Stimulated activated CD4-positive, alpha-beta T cell treated with anti-CD3 and anti-CD28 coated beads, Interleukin-12 subunit alpha, Interleukin-12 subunit beta, amount 100 ng/mL, for 24 hours (primary cell): ENCODE measurements around the gene LSS.
A peak's percentile ranks its signal among the peaks of the same experiment; 100 is the strongest.

Experiments used
- DNase-seq, 2 experiments: peaks; one replicate each; pipeline ENCODE4 v3.0.0-alpha.2; 2020; ENCODE audit warnings: low read depth in 2 of 2

The LSS gene

DNA sequence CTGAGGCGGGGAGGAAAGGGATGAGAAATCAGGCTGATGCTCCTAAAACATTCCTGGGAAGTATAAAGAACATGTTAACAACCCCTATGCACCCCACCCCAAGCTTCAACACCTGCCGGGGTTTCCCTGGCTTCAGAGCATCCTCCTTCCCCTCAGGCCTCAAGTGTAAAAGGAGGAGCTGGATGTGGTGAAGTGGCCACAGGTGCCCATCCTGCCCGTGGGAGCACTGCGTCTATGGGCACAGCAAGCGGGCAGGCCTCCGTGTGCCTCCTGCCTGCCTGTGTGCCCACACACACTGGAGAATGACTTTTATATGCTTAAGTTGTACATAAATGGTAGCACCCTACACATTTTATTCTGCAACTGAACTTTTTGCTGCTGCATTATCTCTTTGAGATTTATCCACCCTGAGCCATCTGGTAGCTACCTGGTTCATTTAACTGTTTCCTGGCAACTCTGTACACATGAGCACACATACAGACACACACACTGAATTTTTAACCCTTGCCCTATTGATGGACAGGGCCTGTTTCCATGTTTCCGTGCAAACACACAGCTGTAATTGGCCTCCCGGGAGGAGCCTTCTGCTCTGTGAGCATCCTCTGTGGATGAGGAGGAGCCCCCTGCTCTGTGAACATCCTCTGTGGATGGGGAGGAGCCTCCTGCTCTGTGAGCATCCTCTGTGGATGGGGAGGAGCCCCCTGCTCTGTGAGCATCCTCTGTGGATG is 59.8 kb downstream of the LSS start:
- no peak for DNase-seq

DNA sequence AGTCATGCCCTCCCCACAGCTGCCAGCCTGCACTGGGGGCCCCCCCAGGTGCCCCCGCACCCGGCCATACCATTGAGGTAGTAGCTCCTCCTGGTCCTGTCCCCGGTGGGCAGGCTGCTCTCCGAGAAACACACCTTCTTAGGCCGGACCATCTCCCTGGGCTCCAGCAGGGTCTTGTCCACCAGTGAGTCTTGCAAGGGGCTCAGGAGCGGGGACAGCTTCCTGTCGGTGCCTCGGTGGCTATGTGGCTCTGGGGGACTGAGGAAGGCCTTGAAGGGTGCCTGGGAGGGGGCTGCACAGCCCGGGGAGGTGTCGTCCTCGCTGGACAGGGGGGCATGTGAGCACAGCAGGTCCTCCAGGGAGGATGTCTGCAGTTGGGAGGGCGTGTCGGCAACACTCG is 60.3 kb downstream of the LSS start:
- no peak for DNase-seq

DNA sequence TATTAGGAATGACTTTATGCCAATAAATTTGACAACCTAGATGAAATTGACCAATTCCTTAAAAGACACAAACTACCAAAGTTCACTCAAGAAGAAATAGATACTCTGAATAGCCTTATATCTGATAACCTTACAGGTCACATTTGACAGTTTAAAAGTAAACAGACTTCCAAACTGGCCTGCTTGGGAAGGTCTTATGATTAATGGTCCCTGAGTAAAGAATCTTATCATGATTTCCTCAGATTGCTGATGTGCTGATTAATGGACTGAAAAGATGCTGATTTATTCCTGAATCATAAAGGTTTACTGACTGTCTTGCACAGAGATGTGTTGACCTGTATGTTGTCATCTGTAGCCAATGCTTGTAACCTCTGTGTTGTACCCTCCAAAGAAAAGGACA is 63.5 kb downstream of the LSS start:
- DNase-seq = no peak

DNA sequence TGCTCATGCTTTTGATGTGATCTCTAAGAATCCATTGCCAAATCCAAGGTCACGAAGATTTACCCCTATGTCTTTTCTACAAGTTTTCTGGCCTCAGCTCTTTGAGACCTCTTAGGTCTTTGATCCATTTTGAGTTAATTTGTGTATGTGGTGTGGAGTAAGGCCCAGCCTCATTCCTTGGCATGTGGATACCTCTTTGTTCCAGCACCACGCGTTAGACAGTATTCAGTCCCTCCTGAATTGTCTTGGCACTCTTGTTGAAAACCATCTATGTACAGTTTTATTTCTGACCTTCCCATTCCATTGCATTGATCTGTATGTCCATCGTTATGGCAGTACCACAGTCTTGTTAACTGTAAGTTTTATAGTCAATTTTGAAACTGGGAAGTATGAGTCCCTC is 65.2 kb downstream of the LSS start:
- DNase-seq = no peak

DNA sequence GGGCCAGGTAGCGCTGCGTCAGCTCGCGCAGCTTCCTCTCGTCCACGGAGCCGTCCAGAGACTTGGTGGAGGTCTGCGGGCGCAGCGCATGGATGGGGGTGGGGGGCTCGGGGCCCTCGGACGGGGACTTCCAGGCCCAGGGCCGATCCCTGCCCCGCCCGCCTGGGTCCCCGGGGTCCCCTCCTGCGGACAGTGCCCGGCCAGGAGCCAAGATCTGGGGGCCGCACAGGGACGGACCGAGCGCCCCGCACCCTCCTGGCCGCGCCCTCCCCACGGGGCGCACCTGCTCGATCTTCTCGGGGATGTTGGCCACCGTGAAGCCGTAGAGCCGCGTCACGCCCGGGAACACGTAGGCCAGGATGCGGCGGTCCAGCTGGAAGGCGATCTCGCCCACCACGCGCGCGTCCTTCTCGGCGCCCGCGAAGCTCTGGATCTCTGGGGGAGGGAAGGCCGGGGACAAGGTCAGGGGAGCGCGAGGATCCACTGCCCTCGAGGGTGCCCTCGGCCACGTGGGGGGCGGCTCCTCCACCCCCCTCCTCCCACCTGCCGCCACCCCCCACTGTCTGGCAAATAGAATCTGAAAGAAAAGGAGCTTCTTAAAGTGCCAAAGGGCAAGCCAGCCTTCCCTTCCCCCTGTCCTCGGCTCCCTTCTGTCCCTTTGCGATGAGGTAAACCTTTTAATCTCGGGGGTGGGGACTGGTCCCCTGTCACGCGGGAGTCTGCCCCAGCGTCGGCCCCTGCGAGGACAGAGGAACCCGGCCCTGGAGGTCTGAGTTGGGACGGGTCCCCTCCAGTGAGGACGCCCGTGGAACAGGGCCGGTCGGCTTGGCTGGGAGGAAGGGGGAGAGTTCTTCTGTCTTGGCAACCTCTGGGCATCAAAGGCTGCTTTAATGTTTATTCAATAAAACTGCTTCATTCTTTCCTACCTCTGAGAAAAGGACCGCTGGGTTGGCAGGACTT is 66.7 kb downstream of the LSS start:
- no peak for DNase-seq

DNA sequence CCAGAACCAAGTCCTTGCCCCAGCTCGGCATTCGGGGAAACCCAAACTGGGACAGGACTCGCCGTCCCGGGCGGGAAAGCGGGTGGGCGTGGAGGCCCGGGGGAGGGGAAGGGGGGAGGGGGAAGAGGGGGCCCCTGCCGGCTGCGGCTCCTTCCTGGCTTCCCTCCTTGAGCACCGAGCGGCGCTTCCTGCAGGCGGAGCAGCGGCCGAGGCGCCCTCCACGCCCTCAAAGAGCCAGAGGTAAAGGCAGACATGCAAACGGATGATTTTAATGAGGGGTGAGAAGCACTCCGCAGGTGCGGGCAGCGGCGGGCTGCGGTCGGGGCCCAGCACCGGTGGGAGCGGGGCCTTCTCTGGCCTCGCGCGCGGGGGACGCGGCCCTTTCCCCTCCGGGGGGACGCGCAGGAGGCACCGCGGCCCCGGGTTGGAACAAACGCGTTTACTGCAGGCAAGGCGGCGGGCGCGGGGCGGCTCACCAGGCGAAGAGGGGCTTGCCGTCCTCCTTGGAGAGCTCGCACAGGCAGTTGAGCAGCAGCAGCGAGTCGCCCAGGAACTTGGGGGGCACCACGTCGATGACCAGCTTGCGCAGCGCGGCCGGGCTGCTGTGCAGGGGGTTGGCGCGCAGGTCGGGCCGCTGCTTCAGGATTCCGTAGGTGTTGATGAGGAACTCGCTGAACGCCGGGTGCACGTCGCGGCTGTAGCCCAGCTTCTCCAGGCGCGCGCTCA is 67.5 kb downstream of the LSS start:
- DNase-seq = no peak

DNA sequence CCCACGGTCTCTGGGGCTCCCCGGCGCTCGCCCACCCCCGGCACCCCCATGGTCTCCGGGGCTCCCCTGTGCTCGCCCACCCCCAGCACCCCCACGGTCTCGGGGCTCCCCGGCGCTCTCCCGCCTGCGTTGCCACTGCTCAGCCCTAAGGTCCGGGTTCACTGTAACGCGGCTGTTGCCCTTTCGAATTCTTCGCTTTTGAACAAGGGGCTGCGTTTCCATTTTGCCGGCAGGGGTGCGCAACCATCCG is 68.0 kb downstream of the LSS start:
- DNase-seq = no peak

DNA sequence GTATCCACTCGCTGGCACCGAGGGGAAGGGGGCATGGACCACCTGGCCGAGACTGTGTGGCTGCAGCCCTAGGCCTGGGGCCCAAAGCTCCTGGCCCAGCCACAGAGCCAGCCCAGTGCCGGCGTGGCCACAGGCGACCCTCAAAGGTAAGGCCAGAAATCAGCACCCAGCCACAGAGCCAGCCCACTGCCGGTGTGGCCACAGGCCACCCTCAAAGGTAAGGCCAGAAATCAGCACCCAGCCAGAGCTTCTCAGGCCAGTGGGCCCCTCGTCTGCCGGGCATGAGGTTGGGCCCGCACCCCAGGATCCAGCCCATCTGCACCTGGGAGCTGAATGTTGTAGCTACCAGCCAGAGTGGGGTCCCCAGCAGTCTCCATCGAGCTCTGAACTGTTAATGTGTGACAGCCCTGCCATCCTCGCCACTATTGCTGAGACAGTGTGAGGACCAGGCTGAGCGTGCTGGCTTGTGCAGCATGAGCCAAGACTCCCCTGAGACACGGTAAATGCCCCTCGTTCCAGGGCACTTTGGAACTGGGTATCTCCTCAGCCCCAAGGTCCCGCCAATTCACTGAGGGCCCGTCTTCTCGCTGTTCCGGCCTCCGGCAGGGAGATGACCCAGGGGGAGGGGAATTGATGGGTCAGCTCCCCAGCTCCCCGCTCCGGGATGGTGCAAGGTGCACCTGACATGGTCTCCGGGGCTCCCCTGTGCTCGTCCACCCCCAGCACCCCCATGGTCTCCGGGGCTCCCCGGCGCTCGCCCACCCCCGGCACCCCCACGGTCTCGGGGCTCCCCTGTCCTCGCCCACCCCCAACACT is 68.5 kb downstream of the LSS start:
- DNase-seq = no peak

DNA sequence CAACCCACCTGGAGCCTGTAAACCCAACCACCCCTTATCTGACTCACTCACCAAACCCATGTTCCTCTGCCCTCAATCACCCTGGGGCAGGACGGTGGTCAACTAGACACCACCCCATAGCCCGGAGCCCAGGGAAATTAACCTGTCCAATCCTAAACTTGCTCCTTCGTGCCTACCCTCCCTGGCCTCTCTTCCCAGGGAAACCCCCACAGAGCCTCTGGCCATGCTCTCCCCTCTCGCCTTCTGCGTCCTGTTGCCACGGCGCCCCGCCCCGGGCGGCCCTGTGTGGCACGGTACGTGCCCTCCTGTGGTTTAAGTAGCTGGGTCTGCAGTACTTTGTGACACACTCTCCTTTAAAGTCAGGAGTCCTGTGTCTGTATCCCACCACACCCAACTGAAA is 69.2 kb downstream of the LSS start:
- DNase-seq = no peak

DNA sequence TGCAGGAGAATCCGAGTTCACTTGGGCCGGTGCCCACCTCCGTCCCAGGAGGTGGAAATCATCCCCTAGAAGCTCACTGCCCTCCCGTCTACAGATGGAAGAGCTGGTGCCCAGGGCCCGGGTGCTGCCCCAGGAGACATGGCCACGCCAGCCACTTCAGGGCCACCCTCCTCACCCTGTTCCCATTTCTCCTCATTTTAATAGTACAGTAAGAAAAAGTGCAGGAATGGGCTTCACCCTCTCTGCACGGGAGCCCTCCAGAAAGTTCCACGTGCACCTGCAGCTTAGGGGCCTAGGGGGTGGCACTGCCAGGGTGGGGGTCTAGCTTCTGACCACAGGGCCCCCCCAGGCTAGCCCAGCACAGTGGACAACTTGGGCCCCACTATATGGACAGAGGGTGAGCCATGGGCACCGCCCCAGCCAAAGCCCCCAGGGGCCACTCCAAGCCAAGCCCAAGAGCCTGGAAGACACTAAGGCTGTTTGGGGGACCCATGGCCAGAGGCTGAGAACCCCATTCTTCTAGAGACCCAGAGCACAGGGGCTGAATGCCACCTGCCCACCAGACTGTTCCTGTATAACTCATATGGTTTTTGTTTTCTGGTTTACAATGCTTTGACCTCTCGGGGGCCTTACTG is 69.8 kb downstream of the LSS start:
- no peak for DNase-seq

DNA sequence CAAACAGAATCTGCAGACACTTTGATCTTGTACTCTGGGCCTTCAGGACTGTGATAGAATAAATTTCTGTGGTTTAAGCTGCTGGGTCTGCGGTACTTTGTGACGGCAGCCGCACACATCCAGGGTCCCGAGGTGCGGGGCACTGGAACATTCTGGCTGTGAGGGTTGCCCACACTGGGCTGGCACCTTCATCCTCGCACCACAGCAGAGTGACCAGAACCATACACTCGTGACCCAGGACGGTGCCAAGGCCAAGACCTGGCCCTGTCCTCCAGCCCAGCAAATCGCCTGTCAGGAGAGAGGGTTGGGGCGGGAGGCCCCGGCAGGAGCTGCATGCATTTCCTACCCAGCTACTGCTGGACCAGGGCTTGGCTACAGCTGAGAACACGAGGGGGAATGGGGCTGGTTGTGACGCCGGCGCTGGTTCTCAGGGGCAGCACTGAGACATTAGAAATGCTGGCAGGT is 70.6 kb downstream of the LSS start:
- no peak for DNase-seq

DNA sequence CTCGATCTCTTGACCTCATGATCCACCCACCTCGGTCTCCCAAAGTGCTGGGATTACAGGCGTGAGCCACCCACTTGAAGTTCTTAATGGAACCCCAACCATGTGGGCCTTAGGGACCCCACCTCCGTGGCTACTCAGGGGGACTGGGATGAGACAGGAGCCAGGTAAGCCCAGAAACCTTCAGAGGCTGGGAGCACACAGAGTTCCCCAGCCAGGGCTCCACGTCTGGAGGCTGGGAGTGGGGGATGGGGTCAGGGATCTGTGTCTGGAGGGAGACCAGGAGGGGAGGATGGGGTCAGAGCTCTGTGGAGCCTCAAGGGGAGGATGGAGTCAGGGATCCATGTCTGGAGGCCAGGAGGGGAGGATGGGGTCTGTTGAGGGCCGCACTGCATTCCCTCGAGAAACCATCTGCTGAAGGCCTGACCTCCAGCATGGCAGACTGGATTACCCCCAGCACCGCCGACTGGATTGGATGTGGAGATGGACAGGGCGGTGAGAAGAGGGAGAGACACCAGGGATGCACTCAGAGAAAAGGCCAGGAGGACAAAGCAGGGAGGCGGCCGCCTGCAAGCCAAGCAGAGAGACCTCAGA is 71.1 kb downstream of the LSS start:
- no peak for DNase-seq

DNA sequence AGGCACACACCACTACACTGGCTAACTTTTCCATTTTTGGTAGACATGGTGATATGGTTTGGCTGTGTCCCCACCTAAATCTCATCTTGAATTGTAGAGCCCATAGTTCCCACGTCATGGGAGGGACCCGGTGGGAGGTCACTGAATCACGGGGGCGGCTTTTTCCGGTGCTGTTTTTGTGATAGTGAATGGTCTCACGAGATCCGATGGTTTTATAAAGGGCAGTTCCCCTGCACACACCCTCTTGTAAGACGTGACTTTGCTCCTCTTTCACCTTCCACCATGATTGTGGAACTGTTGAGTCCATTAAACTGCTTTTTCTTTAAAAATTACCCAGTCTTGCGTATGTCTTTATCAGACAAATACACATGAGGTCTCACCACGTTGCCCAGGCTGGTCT is 71.9 kb downstream of the LSS start:
- no peak for DNase-seq

DNA sequence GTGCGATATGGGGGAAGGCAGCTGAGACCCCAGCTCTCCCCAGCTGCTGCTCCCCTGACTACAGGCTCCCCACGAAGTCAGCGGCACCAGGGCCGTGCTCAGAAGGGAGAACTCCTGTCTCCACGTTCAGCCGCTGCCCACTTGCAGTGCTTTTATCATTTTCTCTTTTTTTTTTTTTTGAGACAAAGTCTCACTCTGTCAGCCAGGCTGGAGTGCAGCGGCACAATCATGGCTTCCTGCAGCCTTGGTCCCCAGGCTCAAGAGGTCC is 72.3 kb downstream of the LSS start:
- no peak for DNase-seq

DNA sequence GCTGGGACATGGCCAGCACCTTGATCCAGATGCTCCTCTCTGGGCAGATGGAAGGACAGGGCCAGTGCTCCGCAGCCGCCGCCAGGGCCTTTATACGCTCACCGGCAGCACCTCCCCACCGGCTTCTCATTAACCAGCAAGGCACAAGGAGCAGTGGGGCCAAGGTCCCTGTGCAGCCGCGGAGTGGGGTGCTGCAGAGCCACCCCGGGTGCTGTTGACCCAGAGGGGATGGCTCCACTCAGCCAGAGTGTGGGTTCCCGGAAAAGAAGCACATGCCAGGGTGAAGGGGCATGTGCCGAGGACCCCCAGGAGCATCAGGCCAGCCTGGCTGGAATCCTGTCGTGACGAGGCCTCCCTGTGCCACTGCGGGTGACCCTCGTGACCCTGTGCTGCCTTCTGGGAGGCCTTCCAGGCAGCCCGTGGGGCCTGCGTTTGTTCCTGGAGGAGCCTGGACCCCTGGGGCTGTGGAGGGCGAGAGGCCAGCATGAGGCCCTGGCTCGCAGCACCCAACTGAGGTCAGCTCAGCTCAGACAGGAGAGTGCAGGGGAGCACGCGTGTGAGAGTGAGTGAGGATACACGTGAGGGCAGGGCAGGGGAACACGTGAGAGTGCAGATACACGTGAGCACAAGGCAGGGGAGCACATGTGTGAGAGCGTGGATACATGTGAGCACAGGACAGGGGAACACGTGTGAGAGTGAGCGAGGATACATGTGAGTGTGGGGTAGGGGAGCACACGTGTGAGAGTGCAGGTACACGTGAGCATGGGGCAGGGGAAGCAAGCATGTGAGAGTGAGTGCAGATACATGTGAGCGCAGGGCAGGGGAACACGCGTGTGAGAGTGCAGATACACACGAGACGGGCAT is 72.8 kb downstream of the LSS start, which contains the start of gene FTCD:
TSS of gene FTCD (minus strand) at position 66 of the 864 bp plus-strand sequence. CDS start at position 10, 56 bp downstream.
- no peak for DNase-seq

DNA sequence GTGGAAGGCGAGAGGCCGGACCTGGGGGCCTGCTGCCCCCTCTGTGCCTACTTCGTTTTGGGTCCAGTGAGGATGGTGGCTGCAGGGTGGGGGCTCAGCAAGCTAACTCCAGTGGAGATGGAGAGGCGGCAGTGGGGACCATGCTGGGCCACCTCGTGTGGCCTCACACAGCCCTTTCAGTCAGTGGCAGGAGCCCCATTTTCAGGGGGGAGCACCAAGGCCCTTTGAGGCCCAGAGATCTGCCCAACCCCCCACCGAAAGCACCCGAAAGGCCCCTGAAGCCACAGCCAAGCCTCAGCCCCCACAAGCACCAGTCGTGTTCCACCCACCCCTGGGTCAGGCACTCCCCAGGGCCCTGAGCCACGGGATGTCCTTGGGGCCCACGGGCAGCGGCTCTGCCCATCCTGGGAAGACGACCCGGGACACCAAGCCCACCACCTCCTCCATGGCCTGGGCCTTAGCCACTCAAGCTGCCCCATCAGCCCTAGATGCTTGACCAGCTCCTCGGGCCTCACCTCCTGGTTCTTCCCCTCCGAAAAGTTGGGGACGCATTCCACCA is 73.5 kb downstream of the LSS start:
- DNase-seq = no peak

DNA sequence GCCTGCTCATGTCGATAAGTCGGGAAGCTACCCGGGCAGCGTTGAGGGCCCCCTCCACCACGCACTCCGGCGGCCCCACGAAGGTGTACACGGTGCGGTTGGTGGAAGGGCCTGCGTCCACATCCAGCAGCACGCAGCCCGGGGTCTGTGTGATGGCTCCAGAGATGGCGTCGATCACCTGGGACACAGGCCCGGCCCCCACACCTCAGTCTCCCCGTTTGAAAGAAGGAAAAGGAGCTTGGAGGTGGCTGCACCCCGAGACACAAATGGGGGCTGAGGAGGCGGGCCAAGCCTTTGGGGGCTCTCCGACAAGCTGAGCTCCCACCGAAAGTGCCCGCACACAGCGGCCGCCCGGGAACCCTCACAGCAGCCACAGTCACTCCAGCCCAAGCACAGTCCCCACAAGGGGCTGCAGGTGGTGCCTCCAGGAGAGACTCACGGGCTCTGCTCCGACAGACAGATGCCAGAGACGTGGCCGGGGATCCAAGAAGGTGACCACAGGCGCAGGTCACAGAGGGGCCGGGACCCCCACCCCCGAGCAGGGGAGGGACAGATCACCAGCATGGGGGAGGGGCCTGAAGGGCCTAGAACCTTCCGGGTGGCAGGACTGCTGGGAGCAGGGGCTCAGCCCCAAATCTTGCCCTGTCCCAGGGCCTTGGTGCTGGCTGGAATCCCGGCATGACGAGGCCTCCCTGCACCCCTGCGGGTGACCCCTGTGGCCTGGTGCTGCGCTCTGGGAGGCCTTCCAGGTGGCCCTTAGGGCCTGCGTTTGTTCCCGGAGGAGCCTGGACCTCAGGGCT is 74.2 kb downstream of the LSS start:
- DNase-seq = no peak

DNA sequence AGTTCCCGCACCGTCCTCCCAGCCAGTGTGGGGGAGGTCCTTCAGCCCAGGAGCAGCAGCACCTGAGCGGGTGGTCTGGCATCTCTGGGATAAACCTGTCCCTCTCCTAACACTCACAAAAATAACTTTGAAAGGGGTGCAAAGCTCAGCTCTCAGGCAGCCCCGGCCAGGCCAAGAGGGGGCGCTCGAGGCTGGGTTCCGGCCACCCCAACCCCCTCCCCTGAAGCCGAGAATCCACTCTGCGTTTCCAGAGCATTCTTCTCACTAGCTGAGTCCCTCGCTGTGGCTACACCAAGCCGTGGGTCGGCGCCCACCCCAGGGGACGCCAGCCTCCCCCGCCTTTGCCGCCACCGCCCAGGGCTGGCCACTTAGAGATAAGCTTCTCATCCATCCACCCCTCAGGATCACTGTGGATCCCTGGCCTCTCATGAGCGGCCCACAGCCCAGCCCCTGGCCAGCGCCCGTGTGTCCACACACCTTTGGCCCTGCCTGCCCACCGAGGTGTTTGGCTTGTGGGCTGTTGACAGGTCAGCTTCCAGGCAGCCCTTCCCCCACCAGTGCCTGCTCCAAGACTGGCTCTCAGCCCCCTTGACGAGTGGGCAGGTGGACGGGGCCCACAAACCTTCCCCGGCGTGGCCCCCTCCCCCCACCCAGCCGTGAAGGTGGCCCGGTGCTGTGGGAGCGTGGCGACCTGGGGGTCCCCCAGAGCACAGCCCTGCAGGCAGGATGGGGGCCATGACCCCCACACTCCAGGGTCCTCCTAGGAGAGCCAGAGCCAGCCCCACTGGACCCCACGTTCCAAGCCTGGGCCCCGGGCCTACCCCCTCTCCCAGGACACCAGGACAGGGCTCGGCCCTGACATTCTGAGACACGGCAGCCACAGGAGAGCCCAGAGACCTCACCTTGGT is 75.1 kb downstream of the LSS start:
- DNase-seq = peak in 1 of 2 experiments; percentile 41
